Liver (tissue), 9 donors: ENCODE data around the gene MYO18B. TPM values are rescaled to one million over a fixed set of nuclear protein-coding genes. Genes with fewer than 3 reads are reported as not detected.

Experiments used
- DNase-seq: peaks from one replicate; pipeline ENCODE4 v3.0.0-alpha.2; 2017; ENCODE audit warnings: low spot score
- H3K27ac ChIP-seq, 2 donors: one replicate each; pipeline ENCODE4 v1.7.0; 2013; ENCODE audit warnings: inconsistent platforms in 2 of 2, low read length in 2 of 2, control low read depth in 1 of 2, low read depth in 1 of 2, mild to moderate bottlenecking in 1 of 2
- H3K27me3 ChIP-seq, 4 donors: one replicate each; pipeline versions ENCODE4 v1.6.1 to v1.7.0; 2013; ENCODE audit warnings: low read length in 3 of 4, inconsistent platforms in 1 of 4, mild to moderate bottlenecking in 1 of 4, moderate library complexity in 1 of 4; ENCODE audit not compliant: control insufficient read depth in 4 of 4, insufficient read depth in 4 of 4
- H3K36me3 ChIP-seq, 4 donors: one replicate each; pipeline versions ENCODE4 v1.6.1 to v1.7.0; 2013; ENCODE audit warnings: low read length in 3 of 4, mild to moderate bottlenecking in 3 of 4, low read depth in 1 of 4, moderate library complexity in 1 of 4; ENCODE audit not compliant: control insufficient read depth in 4 of 4, insufficient read depth in 3 of 4
- H3K4me1 ChIP-seq, 4 donors: one replicate each; pipeline versions ENCODE4 v1.6.1 to v1.7.0; 2013; ENCODE audit warnings: low read length in 3 of 4, mild to moderate bottlenecking in 3 of 4, moderate library complexity in 1 of 4; ENCODE audit not compliant: control insufficient read depth in 4 of 4, insufficient read depth in 4 of 4
- H3K4me3 ChIP-seq, 3 donors: one replicate each; pipeline versions ENCODE4 v1.6.1 to v1.7.0; 2013; ENCODE audit warnings: low read length in 3 of 3, control low read depth in 1 of 3, low read depth in 1 of 3, mild to moderate bottlenecking in 1 of 3
- H3K9ac ChIP-seq, 2 donors: one replicate each; pipeline ENCODE4 v1.7.0; 2013; ENCODE audit warnings: low read length in 2 of 2, mild to moderate bottlenecking in 2 of 2, moderate library complexity in 2 of 2, control low read depth in 1 of 2, low read depth in 1 of 2
- H3K9me3 ChIP-seq, 4 donors: one replicate each; pipeline versions ENCODE4 v1.6.1 to v1.7.0; 2013; ENCODE audit warnings: low read length in 3 of 4; ENCODE audit not compliant: control insufficient read depth in 4 of 4
- ATF3 ChIP-seq: IDR thresholded peaks from 2 replicates; pipeline ENCODE4 v1.6.1; 2016; ENCODE audit warnings: antibody characterized with exemption
- CTCF ChIP-seq: fragments of 150-350 bp; IDR thresholded peaks from 2 replicates; pipeline ENCODE4 v1.5.1; 2017; ENCODE audit warnings: improper control_type of control experiment, low read depth, low read length; ENCODE audit not compliant: missing input control
- FOXA2 ChIP-seq: IDR thresholded peaks from 2 replicates; pipeline ENCODE4 v1.6.1; 2016; ENCODE audit warnings: antibody characterized with exemption
- GABPA ChIP-seq, 2 donors: IDR thresholded peaks in 1 of 2; conservative IDR thresholded peaks in 1 of 2; 2 replicates each; pipeline ENCODE4 v1.6.1; 2016; ENCODE audit warnings: antibody characterized with exemption in 2 of 2, mild to moderate bottlenecking in 1 of 2, moderate library complexity in 1 of 2
- HNF4A ChIP-seq, 2 donors: conservative IDR thresholded peaks; 2 replicates each; pipeline ENCODE4 v1.6.1; 2016; ENCODE audit warnings: antibody characterized with exemption in 2 of 2, mild to moderate bottlenecking in 2 of 2
- NR2F2 ChIP-seq: IDR thresholded peaks from 2 replicates; pipeline ENCODE4 v1.6.1; 2016; ENCODE audit warnings: antibody characterized with exemption
- RAD21 ChIP-seq, 2 donors: IDR thresholded peaks; 2 replicates each; pipeline ENCODE4 v1.6.1; 2016; ENCODE audit warnings: antibody characterized with exemption in 2 of 2, mild to moderate bottlenecking in 2 of 2
- RXRA ChIP-seq, 2 donors: IDR thresholded peaks; 2 replicates each; pipeline ENCODE4 v1.6.1; 2017 to 2018; ENCODE audit warnings: antibody characterized with exemption in 2 of 2, mild to moderate bottlenecking in 1 of 2
- SP1 ChIP-seq: IDR thresholded peaks from 2 replicates; pipeline ENCODE4 v1.6.1; 2018; ENCODE audit warnings: antibody characterized with exemption, mild to moderate bottlenecking
- TAF1 ChIP-seq: conservative IDR thresholded peaks from 2 replicates; pipeline ENCODE4 v1.6.1; 2016; ENCODE audit warnings: antibody characterized with exemption, mild to moderate bottlenecking
- YY1 ChIP-seq: IDR thresholded peaks from 2 replicates; pipeline ENCODE4 v1.6.1; 2016; ENCODE audit warnings: antibody characterized with exemption, mild to moderate bottlenecking
- ZBTB33 ChIP-seq: IDR thresholded peaks from 2 replicates; pipeline ENCODE4 v1.6.1; 2016; ENCODE audit warnings: antibody characterized with exemption
- whole genome bisulfite sequencing: extraction: QIAGEN DNeasy Blood & Tissue Kit; methylation state at CpG from one replicate; pipeline ENCODE4 v1.1.7; 2013; 5-methylcytosine and 5-hydroxymethylcytosine counted together
- polyA plus RNA-seq, 2 donors: library from polyadenylated mRNA; stranded (reverse) in 1 of 2; unstranded in 1 of 2; fragments of 200-250 nt in 1 of 2; fragments of >200 nt in 1 of 2; fragmentation: Nextera tagmentation in 1 of 2; extraction: Ambion mirVana in 1 of 2; gene quantifications; one replicate each; pipeline versions ENCODE4 v1.2.1 to v1.2.3, GENCODE V29; 2013 to 2015
- total RNA-seq, 2 donors: library from RNA; depleted of rRNA; stranded (reverse); fragments of >200 nt; gene quantifications; one replicate each; pipeline ENCODE4 v1.2.3, GENCODE V29; 2014
- donor health status: healthy.
- donor health status: healthy.
- donor health status: healthy.
- donor health status: healthy.
- donor health status: healthy.

The MYO18B gene
- total and polyA plus RNA-seq, 4 donors, result under 0.01 to 4.2 (median 0.02) TPM; not detected in 1

- Histone ChIP-seq H3K36me3 (no peaks in the 10 kb centered on the region), H3K27me3 (peaks cover 0 to 5% (median 0%) of the 10 kb centered on the region in 4 donors), H3K4me1 (no peaks in the 10 kb centered on the region), H3K9ac (no peak overlapping the region), H3K9me3 (peaks cover 0 to 3% (median 0%) of the 10 kb centered on the region in 4 donors), H3K27ac (no peak overlapping the region), H3K4me3 (no peak overlapping the region)
- 65% methylated on average over 2 of the region's 2 CpGs for WGBS
- TF ChIP-seq SP1 (no peak), ZBTB33 (no peak), RXRA (IDR thresholded peaks at IDR 0.05) (no peak), RAD21 (IDR thresholded peaks at IDR 0.05) (no peak), YY1 (no peak), ATF3 (no peak), HNF4A (conservative IDR thresholded peaks at IDR 0.05) (no peak), TAF1 (no peak), FOXA2 (no peak)
- no peak for DNase-seq
Observed at GRCh38 chr22:26043031-26043430, 301.0 kb downstream of the MYO18B start.

GRCh38 chr22:26045051-26045450, 303.1 kb downstream of the MYO18B start:
- 84% methylated on average over 2 of the region's 2 CpGs for WGBS
- no peaks in the 10 kb centered on the region for H3K36me3 ChIP-seq

More at GRCh38 chr22:26045051-26045450, 303.1 kb downstream of the MYO18B start:
- H3K9me3 ChIP-seq, result peaks cover 0 to 3% (median 0%) of the 10 kb centered on the region in 4 donors
- no peak for DNase-seq
- no peak overlapping the region for H3K9ac ChIP-seq
- no peaks in the 10 kb centered on the region for H3K4me1 ChIP-seq
- peaks cover 0 to 10% (median 2%) of the 10 kb centered on the region in 4 donors for H3K27me3 ChIP-seq
- no peak overlapping the region for H3K27ac ChIP-seq
- TF ChIP-seq NR2F2 (no peak), CTCF (no peak), HNF4A (conservative IDR thresholded peaks at IDR 0.05) (no peak), ZBTB33 (no peak), YY1 (no peak), GABPA (IDR thresholded peaks at IDR 0.05 in 1 of 2, conservative IDR thresholded peaks at IDR 0.05 in 1 of 2) (no peak)
- H3K4me3 ChIP-seq, result no peak overlapping the region
